ENCODE results near the gene LCP2.

DNA sequence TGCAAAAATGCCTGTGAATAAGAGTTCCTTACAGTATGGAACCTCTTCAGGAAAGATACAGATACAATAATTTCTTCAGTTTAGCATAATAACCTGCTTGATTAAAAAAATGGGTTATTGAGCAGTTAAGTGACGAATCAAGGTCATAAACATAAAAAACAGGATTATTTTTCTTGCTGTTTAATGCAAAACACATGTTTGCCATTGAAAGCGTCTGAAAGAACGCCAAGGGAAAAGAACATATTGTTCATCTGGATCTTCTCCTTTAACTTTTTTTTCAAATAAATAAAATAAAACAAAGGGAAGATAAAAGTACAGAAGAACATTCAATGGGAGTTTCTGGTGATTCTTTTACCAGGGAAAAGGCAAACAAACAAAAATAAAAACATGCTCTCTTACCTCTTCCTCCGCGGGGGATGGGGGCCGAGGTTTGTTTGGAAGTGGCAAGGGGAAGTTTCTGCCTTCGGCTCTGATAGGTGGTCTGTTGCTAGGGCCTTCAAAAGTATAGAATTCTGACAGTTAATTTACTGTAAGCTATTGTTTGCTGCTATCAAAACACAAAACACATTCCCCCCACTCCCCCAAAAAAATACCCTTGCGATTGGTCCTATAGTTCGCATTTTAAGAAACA is 44.7 kb downstream of the LCP2 start:
- TF ChIP-seq POLR2A (IDR thresholded peaks at IDR 0.05; ENCODE audit: low read length) (no peak), GATA1 (IDR thresholded peaks at IDR 0.05; ENCODE audit: low read depth, low read length) (no peak)
